Prostate gland (tissue), 2 donors: ENCODE measurements around the gene CHMP2B. TPM values are rescaled to one million over a fixed set of nuclear protein-coding genes. Genes with fewer than 3 reads are reported as not detected.

ENCODE experiments used
- DNase-seq: peaks from one replicate; pipeline ENCODE4 v3.0.0-alpha.2; 2019; ENCODE audit warnings: low spot score
- H3K27ac ChIP-seq, 2 donors: fragments of 200-600 bp; sonication (generic); 2 replicates each; pipeline ENCODE4 v1.5.1; 2017 to 2019
- H3K27me3 ChIP-seq: fragments of 200-600 bp; sonication (generic); replicated peaks from 2 replicates; pipeline ENCODE4 v1.5.1; 2019; ENCODE audit not compliant: insufficient read depth
- H3K36me3 ChIP-seq, 2 donors: fragments of 200-600 bp; sonication (generic); 1 replicate in 1 of 2; 2 replicates in 1 of 2; pipeline versions ENCODE4 v1.5.1 to v1.8.1; 2017 to 2019
- H3K4me1 ChIP-seq: fragments of 200-600 bp; sonication (generic); replicated peaks from 2 replicates; pipeline ENCODE4 v1.5.1; 2019
- H3K4me3 ChIP-seq, 2 donors: fragments of 200-600 bp; sonication (generic); 2 replicates each; pipeline ENCODE4 v1.5.1; 2017 to 2019
- H3K9me3 ChIP-seq: fragments of 200-600 bp; sonication (generic); 2 replicates; pipeline ENCODE4 v1.5.1; 2017
- POLR2A ChIP-seq: fragments of 450-650 bp; IDR thresholded peaks from one replicate; pipeline ENCODE4 v1.6.1; 2016; ENCODE audit warnings: antibody characterized with exemption, mild to moderate bottlenecking
- POLR2AphosphoS5 ChIP-seq: sonication (generic); formaldehyde crosslinking; IDR thresholded peaks from one replicate; pipeline ENCODE4 v1.6.1; 2017; ENCODE audit warnings: antibody characterized with exemption
- WGBS: methylation state at CpG from one replicate; pipeline ENCODE4 v1.1.5; 2018; 5-methylcytosine and 5-hydroxymethylcytosine counted together
- intact Hi-C: fragments of 100-400 bp; cut with DNase I; formaldehyde crosslinking; loops from one replicate; pipeline ENCODE4 v1.14.2; 2022
- total RNA-seq, 2 donors: library from RNA; depleted of rRNA; stranded (reverse); fragments of >200 nt; gene quantifications; one replicate each; pipeline ENCODE4 v1.1.0, GENCODE V29; 2016
- TF ChIP-seq, protein P1 (sequence below), 4 experiments: fragments of 200-600 bp in 2 of 4; fragments of 450-650 bp in 2 of 4; sonication (generic) in 2 of 4; IDR thresholded peaks; 1 replicate in 3 of 4; 2 replicates in 1 of 4; pipeline ENCODE4 v1.5.1; 2016 to 2019; ENCODE audit warnings: antibody characterized with exemption in 4 of 4, mild to moderate bottlenecking in 2 of 4, moderate library complexity in 2 of 4

The CHMP2B gene
- total RNA-seq, 2 donors from 2014 or later, result 36.1 to 36.4 TPM

DNA sequence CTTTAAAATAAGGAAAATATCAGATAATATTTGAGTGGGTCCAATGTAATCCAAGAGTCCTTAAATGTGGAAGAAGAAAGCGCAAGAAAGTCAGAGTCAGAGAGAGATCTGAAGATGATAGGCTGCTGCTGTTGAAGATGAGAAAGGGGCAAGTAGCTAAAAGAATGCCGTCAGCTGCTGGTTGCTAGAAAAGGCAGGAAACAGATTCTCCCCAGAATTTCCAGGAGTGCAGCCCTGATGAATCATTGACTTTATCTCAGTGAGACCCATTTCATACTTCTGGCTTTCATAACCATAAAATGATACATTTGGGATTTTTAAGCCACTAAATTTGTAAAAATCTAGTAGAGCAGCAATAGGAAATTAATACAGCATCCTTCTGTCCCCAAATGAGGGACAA, 7.5 kb upstream of the CHMP2B start:
- Histone ChIP-seq H3K4me3 (no peak overlapping the region), H3K9me3 (no peaks in the 10 kb centered on the region), H3K4me1 (no peaks in the 10 kb centered on the region), H3K27ac (no peak overlapping the region), H3K27me3 (no peaks in the 10 kb centered on the region), H3K36me3 (no peaks in the 10 kb centered on the region)
- TF ChIP-seq, protein P1, sequence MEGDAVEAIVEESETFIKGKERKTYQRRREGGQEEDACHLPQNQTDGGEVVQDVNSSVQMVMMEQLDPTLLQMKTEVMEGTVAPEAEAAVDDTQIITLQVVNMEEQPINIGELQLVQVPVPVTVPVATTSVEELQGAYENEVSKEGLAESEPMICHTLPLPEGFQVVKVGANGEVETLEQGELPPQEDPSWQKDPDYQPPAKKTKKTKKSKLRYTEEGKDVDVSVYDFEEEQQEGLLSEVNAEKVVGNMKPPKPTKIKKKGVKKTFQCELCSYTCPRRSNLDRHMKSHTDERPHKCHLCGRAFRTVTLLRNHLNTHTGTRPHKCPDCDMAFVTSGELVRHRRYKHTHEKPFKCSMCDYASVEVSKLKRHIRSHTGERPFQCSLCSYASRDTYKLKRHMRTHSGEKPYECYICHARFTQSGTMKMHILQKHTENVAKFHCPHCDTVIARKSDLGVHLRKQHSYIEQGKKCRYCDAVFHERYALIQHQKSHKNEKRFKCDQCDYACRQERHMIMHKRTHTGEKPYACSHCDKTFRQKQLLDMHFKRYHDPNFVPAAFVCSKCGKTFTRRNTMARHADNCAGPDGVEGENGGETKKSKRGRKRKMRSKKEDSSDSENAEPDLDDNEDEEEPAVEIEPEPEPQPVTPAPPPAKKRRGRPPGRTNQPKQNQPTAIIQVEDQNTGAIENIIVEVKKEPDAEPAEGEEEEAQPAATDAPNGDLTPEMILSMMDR (IDR thresholded peaks at IDR 0.05), result no peak
- no peak for TF ChIP-seq POLR2AphosphoS5
- intact Hi-C loops, result no loop called here
- 78% methylated on average over 2 of the region's 2 CpGs for WGBS
- DNase-seq, result no peak

DNA sequence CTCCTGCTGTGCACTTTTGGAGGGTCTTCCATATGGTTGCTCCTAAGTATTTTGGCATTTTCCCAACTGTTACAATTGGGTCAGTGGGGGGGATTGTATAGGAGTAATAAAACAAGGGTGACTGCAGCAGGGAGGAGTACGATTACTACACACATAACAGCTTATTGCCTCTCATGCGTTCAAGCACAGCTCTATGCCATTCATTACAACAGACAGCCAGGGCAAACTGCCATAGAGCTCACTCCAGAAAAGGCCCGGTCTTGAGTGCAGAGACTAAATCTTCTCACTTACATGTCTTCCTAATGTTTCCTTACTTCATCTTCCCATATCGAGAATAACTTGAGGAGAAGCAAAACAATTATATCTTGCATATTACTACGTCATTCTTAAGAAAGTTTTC, 1.4 kb upstream of the CHMP2B start:
- no peak for DNase-seq
- no peaks in the 10 kb centered on the region for H3K9me3 ChIP-seq

DNA sequence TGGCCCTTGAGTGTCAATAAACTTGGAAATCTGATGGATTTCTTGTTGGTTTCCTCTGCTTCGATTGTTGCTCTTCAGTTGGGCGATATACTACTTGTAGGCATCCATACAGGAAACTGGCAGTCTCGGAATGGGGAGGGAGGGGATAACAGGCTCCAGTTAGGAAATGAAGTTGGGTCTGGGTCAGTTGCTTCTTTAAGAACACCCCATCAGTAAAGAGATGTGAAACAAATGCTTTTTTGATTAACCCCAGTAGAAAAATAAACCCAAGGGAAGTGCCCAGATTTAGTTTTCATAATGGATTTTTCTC, 681 bp downstream of the CHMP2B start:
- peak overlapping the region; percentile 96 to 98 for H3K27ac ChIP-seq
- peak overlapping the region; percentile 80 to 87 for H3K4me3 ChIP-seq
- H3K4me1 ChIP-seq, result no peaks in the 10 kb centered on the region
- intact Hi-C loops, result no loop called here
- no peak for TF ChIP-seq POLR2AphosphoS5
- no peak for TF ChIP-seq POLR2A
- TF ChIP-seq, protein P1 (IDR thresholded peaks at IDR 0.05), result no peak
- no peaks in the 10 kb centered on the region for H3K9me3 ChIP-seq
- H3K27me3 ChIP-seq, result no peaks in the 10 kb centered on the region
- no peaks in the 10 kb centered on the region for H3K36me3 ChIP-seq
- WGBS, result 0% methylated on average over 3 of the region's 3 CpGs
- no peak for DNase-seq

More for the DNA sequence above, 1.4 kb upstream of the CHMP2B start:
- 66% methylated on average over 5 of the region's 5 CpGs for WGBS
- H3K36me3 ChIP-seq, result no peaks in the 10 kb centered on the region
- intact Hi-C loops, result no loop called here
- no peaks in the 10 kb centered on the region for H3K27me3 ChIP-seq
- H3K27ac ChIP-seq, result no peak overlapping the region
- TF ChIP-seq POLR2AphosphoS5, result no peak
- TF ChIP-seq, protein P1 (IDR thresholded peaks at IDR 0.05), result no peak
- no peak for TF ChIP-seq POLR2A
- H3K4me1 ChIP-seq, result no peaks in the 10 kb centered on the region
- H3K4me3 ChIP-seq, result no peak overlapping the region

DNA sequence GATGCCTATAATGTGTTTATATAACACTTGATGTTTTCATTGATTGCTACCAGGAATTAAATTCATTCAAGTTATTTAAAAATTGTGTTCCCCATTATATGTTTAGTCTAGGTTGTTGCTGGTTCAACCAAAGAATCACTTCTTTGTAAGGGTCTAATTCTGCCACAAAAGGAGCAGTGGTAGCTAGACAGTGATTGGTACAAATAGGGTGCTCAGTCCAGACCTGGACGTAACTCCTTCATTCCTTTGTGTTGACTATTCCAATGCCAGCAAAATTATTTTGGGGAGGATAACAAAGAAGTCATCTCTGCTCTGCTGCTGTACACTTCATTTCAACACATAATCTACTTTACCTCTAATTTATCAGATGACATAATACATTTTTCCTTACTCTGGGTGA, 1.2 kb downstream of the CHMP2B start:
- WGBS, result 12% methylated on average over 1 of the region's 1 CpG
- TF ChIP-seq POLR2AphosphoS5 (no peak), POLR2A (no peak)
- TF ChIP-seq, protein P1 (IDR thresholded peaks at IDR 0.05), result no peak
- Histone ChIP-seq H3K9me3 (no peaks in the 10 kb centered on the region), H3K27ac (peak overlapping the region; percentile 96 to 98), H3K4me3 (peak overlapping the region; percentile 80 to 87), H3K36me3 (no peaks in the 10 kb centered on the region), H3K27me3 (no peaks in the 10 kb centered on the region), H3K4me1 (no peaks in the 10 kb centered on the region)
- intact Hi-C loops, result no loop called here
- DNase-seq, result no peak

DNA sequence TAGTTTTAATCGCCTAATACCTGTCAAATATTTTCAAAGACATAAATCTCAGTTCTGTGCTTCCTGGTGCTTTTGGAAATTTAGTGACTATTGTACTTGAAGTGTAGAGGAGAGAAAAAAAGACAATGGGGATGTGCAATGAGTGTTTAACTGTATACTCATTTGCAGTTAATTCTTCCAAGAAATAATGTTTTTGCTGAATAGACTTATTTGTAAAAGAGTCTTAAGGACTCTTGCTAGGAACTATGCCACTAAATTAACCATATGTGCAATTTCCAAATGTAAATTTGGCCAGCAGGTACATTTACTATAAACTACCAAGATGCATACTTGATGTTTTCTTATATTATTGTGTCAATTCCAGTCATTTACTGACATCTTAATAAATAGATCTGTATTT, 2.0 kb downstream of the CHMP2B start:
- WGBS, result 31% methylated on average over 1 of the region's 1 CpG
- no peak overlapping the region for H3K4me3 ChIP-seq
- no peaks in the 10 kb centered on the region for H3K4me1 ChIP-seq
- intact Hi-C loops, result no loop called here
- H3K36me3 ChIP-seq, result no peaks in the 10 kb centered on the region
- H3K27ac ChIP-seq, result no peak overlapping the region
- TF ChIP-seq POLR2A, result no peak
- TF ChIP-seq POLR2AphosphoS5, result no peak
- TF ChIP-seq, protein P1 (IDR thresholded peaks at IDR 0.05), result no peak
- no peaks in the 10 kb centered on the region for H3K27me3 ChIP-seq
- no peaks in the 10 kb centered on the region for H3K9me3 ChIP-seq
- no peak for DNase-seq
